GM21447 (cell line): ENCODE measurements around the gene MCEE.
"Not testable (repeated sequence)": the region's sequence is repeated elsewhere in the genome, so short reads cannot be mapped to it uniquely, and the experiment has no call there.

Experiments
- ATAC-seq: cut with Tn5 transposase; IDR thresholded peaks from one replicate; pipeline ENCODE4 v1.9.1; 2021; ENCODE audit not compliant: unreplicated experiment

The MCEE gene

GRCh38 chr2:71083752-71084312 is 46.2 kb downstream of the MCEE start:
- ATAC-seq = not testable (repeated sequence)

- ATAC-seq = peak; percentile 6
These were observed 46.7 kb downstream of the MCEE start for GRCh38 chr2:71083297-71083696.

GRCh38 chr2:71082402-71083252 is 47.4 kb downstream of the MCEE start:
- ATAC-seq = peak; percentile 58

GRCh38 chr2:71078624-71079023 is 51.4 kb downstream of the MCEE start:
- ATAC-seq = no peak

- no peak for ATAC-seq
These were observed 55.1 kb downstream of the MCEE start for GRCh38 chr2:71074893-71075395.

DNA sequence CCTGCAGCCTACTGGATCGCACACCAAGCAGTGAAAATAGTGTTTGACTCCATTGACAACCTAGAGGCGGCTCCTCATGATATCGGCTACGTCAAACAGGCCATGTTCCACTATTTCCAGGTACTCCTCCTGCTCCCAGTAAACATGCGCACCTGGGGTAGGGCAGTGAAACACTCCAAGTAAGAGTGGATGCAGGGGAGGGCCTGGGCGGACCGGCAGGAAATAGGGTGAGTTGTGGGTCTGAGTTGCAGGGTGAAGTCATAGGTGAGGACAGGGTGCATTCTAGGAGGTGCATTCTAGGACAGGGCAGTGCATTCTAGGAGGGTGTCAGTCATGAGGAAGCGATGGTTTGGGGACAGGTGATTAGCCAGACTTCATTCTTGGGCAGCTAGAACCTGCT is 56.6 kb downstream of the MCEE start:
- no peak for ATAC-seq

DNA sequence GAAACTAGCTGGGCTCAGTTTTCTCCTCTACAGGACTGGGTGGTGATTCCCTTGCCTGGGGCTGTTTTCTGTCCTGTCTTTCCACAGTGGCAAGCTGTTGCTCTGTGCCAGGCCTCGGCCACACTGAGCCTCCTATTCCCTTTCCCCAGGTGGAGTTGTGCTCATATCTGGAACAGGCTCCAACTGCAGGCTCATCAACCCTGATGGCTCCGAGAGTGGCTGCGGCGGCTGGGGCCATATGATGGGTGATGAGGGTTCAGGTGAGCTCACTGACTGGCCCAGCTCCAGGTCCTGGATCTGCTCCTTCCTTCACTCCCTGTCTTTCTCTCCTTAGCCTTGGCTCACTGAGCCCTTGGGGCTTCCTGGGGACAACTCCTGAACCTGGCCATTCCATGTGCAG is 57.5 kb downstream of the MCEE start:
- ATAC-seq = no peak

GRCh38 chr2:71071681-71072398 is 58.2 kb downstream of the MCEE start:
- peak; percentile 47 for ATAC-seq

DNA sequence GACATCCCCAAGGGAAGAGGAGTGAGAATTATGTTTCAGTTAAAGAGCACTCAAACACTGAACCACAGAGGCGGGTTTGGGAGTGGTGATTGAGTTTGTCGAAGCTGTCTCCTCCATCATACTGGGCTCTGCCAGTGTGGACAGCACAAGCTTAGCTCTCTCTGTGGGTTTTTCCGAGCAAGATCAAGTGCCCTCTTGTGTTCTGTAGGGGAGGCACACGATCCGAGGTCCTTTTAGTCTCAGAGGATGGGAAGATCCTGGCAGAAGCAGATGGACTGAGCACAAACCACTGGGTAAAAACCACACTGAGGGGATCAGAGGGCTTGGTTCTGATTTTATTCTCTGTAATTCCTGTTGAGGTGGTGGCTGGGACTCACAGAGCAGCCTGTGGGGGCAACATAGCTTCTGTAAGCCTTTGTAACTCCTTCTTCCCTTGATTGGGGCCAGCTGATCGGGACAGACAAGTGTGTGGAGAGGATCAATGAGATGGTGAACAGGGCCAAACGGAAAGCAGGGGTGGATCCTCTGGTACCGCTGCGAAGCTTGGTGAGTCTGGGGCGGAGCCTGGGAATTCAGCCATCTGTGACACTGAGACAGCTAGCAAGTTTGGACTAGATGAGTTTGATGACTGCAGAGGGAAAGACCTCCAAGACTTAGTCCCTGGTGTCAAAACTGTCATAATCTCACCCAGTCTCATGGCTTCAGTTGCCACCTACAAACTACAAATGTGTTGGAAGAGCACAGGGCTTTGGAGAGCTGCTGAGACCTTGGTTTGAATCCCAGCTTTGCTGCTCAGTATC is 59.5 kb downstream of the MCEE start:
- ATAC-seq = no peak

DNA sequence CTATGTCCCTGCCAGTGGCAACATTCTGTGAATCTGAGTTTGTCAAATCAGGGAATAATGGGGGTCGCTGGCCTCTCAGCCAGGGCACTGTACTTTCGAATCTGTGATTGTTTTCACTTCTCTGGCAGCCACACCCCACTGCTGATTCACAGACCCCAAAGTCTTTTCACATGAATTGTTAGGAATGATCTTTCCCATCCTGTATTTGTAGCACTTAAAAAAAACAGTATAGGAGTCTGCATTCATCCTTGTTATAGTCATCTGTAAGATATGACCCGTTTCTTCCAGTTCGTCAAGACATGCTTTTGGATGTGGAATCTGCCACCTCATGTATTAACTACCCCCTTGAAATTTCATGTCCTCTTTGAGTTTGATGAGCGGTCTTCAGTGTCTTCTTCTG is 60.7 kb downstream of the MCEE start:
- no peak for ATAC-seq

DNA sequence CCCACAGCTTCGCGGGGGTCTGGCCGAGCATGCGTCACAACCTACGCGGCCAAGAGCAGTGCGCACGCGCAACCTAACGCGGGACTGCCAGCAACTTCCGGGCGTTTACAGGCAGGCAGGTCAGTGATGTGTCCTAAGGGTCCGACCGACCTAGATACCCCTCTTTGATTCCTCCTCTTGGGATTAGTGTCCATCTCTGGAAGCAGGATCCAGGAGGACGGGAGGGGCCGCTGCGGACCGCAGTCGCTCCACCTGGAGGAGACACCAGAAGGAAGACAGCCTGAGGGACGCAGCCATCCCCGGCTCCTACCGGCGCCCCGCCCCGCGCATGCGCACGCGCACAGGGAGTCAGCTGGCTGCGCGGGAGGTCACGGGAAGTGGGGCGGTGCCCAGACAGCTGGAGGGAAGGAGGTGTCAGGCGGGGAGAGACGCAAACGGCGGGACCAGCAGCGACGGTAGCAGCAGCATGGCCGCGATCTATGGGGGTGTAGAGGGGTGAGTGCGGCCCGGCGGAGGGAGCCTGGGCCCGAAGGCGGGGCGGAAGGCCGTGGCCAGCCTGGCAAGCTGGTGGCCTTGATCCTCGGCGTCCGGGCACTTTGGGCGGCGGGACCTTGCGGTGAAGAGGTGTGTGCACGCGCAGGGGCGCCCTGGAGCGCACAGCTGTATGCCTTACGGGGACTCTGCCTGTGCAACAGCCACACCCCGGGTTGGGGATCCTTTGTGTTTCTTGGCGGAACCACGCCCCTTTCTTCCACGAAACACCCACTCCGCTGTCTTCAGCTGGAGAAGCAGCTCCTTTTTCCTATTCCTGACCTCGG is 61.6 kb downstream of the MCEE start, which contains the start of gene NAGK:
Gene NAGK (plus strand): TSS at position 431 of the 818 bp plus-strand sequence. CDS start 36 bp downstream, at position 467.
- ATAC-seq = peak; percentile 47

DNA sequence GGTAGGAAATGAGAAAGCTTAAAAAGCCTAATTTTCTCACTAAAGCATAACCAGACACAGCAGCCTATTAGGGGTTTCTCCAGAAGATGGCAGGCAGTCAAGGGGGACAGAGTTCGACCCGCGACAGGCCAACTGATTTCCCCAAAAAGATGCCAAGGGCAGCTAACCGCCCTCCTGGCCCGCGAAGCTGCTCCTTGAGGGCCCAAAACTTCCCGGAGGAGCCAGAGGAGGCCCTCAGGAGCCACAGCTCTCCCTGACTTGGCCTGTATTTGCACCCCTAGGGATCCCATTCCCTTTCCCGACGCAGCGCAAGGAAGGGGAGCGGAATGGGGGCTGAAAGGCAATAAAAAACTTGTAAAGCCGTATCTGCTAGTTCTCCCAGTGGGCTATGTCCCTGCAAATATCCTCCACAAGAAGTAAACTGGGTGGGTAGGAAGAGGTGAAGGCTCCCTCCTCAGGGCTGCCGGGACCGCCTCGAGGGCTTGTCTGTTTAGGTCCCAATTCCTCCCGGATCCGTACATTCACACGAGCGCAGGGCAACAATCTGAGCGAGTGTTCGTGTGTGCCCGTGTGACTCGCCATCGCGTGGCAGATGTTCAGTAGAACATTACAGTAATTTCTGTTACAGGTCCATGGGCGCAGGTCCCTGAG is 62.3 kb downstream of the MCEE start:
- ATAC-seq = peak; percentile 0

DNA sequence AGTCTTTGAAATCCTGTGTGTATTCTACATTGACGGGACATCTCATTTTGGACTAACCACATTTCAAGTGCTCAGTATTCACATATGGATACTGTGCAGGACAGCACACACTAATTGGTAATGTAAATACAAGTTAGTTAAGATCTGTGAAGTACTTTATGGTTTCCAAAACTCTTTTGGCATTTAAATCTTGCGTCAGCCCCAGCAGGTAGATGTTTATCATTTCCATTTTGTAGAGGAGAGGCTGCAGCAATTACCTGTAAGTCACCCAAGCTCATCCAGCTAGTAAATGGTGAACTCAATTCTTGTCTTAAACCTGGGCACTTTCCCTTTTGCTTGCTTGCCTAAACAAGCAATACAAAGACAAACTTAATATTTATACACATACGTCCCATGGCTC is 63.2 kb downstream of the MCEE start:
- no peak for ATAC-seq

GRCh38 chr2:71064754-71065621 is 65.0 kb downstream of the MCEE start:
- peak; percentile 28 for ATAC-seq

DNA sequence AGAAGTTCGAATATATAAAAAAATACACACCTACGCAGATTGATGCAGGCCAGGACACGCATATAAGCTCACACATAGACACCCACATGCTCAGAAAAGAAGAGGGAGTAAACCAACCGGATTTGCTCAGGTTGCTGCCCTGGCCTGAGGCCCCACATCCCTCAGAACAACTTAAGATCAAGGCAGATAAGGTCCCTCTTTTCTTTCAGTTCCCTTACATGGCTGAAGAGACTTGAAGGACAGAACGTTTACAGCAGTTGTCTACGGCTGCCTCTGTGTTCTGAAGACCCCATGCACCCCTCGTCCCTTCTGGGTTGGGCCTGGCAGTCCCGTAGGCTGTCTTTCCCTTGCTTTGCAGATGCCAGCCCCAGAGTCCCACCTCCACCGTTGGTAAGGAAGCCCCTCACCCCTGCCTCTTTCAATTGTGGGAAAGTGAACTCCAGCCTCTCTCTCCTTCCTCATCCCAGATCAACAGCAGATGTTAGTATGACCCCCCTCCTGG is 65.9 kb downstream of the MCEE start:
- ATAC-seq = no peak

DNA sequence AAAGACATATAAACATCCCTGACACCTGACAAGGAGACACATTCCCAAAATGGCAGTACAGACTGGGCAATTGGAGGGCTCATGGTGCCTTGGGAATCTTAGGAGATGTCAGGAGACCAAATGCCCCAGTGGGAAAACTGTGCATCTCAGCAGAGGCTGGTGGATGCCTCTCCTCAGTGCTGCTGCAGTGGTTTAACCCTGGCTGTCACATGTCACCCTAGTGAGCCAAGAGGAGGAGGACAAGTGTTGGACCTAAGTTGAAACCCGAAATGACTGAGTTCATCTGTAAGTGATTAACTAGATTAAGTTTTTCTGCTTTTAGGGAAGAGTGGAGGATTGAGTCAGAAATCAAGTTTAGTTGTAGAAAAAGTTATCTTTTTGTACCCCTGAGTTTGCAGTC is 66.8 kb downstream of the MCEE start:
- ATAC-seq = no peak

- no peak for ATAC-seq
These were observed 69.2 kb downstream of the MCEE start for GRCh38 chr2:71060871-71061270.

DNA sequence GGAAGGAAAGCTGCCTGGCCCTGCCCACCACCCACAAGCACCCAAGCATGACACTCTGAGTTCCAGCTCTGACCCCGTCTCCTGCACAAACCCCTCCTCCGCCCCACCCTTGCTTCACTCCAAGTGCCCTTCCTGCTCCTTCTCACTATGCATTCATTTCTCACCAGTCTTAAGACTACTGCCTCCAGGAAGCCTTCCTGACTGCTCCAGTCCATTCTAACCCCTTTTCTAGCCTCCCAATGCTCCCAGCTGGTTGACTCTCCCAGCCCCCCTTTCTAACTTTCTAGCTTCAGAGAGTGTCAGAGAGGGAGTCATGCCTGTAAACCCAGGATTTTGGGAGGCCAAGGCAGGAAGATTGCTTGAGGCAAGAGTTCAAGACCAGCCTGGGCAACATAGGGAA is 69.8 kb downstream of the MCEE start:
- no peak for ATAC-seq
